Fibroblast of mammary gland (primary cell): ENCODE measurements around the gene IFI44L.

ENCODE experiments used
- DNase-seq: peaks from one replicate; pipeline ENCODE4 v3.0.0-alpha.2; 2010; ENCODE audit warnings: low read depth
- H3K4me3 ChIP-seq: 2 replicates; pipeline ENCODE4 v1.5.1; 2011; ENCODE audit warnings: low read depth, mild to moderate bottlenecking, low read length, moderate library complexity; ENCODE audit not compliant: control insufficient read depth
- TF ChIP-seq, protein P1 (sequence below): conservative IDR thresholded peaks from 2 replicates; pipeline ENCODE4 v1.5.1; 2011; ENCODE audit warnings: low read depth, low read length, inconsistent platforms; ENCODE audit not compliant: control insufficient read depth, insufficient read depth

Gene IFI44L

DNA sequence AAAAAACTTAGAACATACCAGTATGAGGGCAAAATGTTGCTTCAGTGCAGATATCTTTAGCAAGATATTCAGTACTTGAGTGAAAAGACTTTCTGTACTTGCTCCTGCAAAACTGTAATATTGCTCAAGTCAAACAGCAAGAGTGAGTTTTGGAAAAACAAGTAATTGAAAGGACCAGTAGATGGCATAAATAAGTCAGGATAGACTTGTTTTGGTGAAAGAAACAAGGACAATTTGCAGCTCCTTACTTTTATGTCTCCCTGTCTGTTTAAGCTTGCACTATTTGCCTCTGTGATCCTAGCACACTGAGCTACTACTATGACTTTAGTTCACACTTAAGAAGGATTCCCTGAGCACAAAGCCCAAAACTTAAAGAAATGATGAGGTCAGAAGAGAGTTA, 68.4 kb downstream of the IFI44L start:
- H3K4me3 ChIP-seq, result no peak overlapping the region
- TF ChIP-seq, protein P1, sequence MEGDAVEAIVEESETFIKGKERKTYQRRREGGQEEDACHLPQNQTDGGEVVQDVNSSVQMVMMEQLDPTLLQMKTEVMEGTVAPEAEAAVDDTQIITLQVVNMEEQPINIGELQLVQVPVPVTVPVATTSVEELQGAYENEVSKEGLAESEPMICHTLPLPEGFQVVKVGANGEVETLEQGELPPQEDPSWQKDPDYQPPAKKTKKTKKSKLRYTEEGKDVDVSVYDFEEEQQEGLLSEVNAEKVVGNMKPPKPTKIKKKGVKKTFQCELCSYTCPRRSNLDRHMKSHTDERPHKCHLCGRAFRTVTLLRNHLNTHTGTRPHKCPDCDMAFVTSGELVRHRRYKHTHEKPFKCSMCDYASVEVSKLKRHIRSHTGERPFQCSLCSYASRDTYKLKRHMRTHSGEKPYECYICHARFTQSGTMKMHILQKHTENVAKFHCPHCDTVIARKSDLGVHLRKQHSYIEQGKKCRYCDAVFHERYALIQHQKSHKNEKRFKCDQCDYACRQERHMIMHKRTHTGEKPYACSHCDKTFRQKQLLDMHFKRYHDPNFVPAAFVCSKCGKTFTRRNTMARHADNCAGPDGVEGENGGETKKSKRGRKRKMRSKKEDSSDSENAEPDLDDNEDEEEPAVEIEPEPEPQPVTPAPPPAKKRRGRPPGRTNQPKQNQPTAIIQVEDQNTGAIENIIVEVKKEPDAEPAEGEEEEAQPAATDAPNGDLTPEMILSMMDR, result peak; percentile 55
- peak; percentile 74 for DNase-seq

DNA sequence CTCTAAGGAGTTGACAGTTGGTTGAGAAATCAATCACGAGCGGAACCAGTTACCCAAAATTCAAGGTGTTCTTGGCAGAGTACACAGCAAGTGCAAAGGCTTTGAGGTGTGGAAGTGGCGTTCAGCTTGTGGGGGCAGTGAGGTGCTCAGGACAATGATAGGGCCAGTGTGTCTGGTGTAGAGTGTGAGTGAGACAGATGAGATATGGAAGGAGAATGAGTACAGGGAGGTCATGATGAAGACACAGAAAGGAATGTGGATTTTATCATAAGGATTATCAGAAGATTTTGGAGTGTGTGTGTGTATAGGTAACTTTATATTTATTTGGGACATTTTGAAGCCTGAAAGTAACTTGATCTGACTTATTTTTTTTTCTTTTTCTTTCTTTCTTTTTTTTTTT, 70.3 kb downstream of the IFI44L start:
- no peak for DNase-seq
- TF ChIP-seq, protein P1, result no peak
- no peak overlapping the region for H3K4me3 ChIP-seq

DNA sequence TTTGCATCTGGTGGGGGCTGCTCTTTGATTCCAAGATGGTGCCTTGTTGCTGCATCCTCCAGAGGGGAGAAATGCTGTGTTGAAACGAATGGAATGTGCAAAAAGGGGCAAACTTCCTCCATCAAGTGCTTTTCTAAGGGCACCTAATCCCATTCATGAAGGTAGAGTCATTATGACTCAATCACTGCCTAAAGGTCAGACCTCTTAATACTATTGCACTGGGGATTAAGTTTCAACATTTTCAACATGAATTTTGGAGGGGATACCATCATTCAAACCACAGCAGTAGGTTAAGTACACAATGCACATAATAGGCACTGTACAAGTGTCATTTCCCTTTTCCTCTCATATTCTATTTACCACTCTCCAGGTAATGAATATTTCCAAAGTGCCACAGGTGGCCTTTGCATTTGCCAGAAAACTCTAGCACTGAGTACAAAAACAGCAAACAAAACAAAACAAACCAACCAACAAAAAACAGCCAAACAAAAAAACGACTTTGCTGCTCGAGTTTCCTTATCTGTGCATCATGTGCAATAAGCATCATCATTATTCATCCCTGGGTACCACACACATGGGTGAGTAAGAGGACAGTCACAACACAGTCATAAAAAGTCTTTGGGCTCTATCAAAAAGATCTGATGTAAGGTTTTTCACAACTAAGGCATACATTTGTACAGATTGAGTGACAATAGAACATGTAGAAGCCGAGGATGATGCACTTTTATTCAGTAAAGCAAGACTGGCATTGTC, 71.9 kb downstream of the IFI44L start:
- H3K4me3 ChIP-seq, result no peak overlapping the region
- peak; percentile 89 for DNase-seq
- TF ChIP-seq, protein P1, result no peak
